DMS79 treated with DMSO at 0.1 percent for 48 hours (cell line): Measurements from ENCODE around the gene INPP5E.

ENCODE experiments used
- DNase-seq: peaks from one replicate; lab custom pipeline; 2025; lab: John Stamatoyannopoulos, UW

Gene INPP5E

GRCh38 chr9:136404801-136405136 lies 34.9 kb downstream of the INPP5E start:
- no peak for DNase-seq

- no peak for DNase-seq
Observed at GRCh38 chr9:136403915-136404800, 35.5 kb downstream of the INPP5E start.

GRCh38 chr9:136403538-136403914 lies 36.1 kb downstream of the INPP5E start:
- no peak for DNase-seq

GRCh38 chr9:136402067-136402466 lies 37.6 kb downstream of the INPP5E start:
- DNase-seq: no peak

GRCh38 chr9:136401173-136401922 lies 38.3 kb downstream of the INPP5E start:
- DNase-seq: no peak

GRCh38 chr9:136400038-136400834 lies 39.4 kb downstream of the INPP5E start, which contains the start of gene SNAPC4:
TSS of gene SNAPC4 (minus strand) at chr9:136400170. CDS start at chr9:136398428, 1,742 bp downstream.
- DNase-seq: peak; percentile 81

- DNase-seq: no peak
Observed at GRCh38 chr9:136399176-136400037, 40.2 kb downstream of the INPP5E start.

GRCh38 chr9:136398286-136398685 lies 41.4 kb downstream of the INPP5E start:
- DNase-seq: no peak

- DNase-seq: no peak
Observed at GRCh38 chr9:136397643-136398042, 42.0 kb downstream of the INPP5E start.

- DNase-seq: no peak
Observed at GRCh38 chr9:136396219-136396515, 43.5 kb downstream of the INPP5E start.

- DNase-seq: no peak
Observed at GRCh38 chr9:136395345-136396218, 44.1 kb downstream of the INPP5E start.

- DNase-seq: no peak
Observed at GRCh38 chr9:136395020-136395340, 44.7 kb downstream of the INPP5E start.

GRCh38 chr9:136394312-136395019 lies 45.2 kb downstream of the INPP5E start:
- no peak for DNase-seq

- no peak for DNase-seq
Observed at GRCh38 chr9:136393531-136393930, 46.1 kb downstream of the INPP5E start.

- DNase-seq: no peak
Observed at GRCh38 chr9:136392538-136393449, 46.9 kb downstream of the INPP5E start.

- DNase-seq: no peak
Observed at GRCh38 chr9:136391737-136392537, 47.7 kb downstream of the INPP5E start.

- DNase-seq: no peak
Observed at GRCh38 chr9:136389396-136389795, 50.2 kb downstream of the INPP5E start.

GRCh38 chr9:136387217-136387616 lies 52.4 kb downstream of the INPP5E start:
- no peak for DNase-seq
